Tibial nerve (tissue), 4 donors: ENCODE results near the gene GLRX.

Experiments used
- CTCF ChIP-seq, 5 experiments: fragments of 200-600 bp in 3 of 5; fragments of 450-650 bp in 2 of 5; sonication (generic) in 3 of 5; IDR thresholded peaks; one replicate each; pipeline ENCODE4 v1.5.1; 2016 to 2019; ENCODE audit warnings: antibody characterized with exemption in 5 of 5, mild to moderate bottlenecking in 3 of 5, moderate library complexity in 2 of 5
- EP300 ChIP-seq, 2 donors: sonication (generic); formaldehyde crosslinking; IDR thresholded peaks; one replicate each; pipeline ENCODE4 v1.6.1; 2017; ENCODE audit warnings: antibody characterized with exemption in 2 of 2, mild to moderate bottlenecking in 1 of 2
- POLR2A ChIP-seq, 2 donors: fragments of 450-650 bp; IDR thresholded peaks; one replicate each; pipeline ENCODE4 v1.6.1; 2017; ENCODE audit warnings: antibody characterized with exemption in 2 of 2, mild to moderate bottlenecking in 2 of 2, moderate library complexity in 2 of 2

- TF ChIP-seq EP300 (IDR thresholded peaks at IDR 0.05) (no peak), CTCF (IDR thresholded peaks at IDR 0.05) (no peak), POLR2A (IDR thresholded peaks at IDR 0.05) (no peak)
These were observed 10.1 kb upstream of the GLRX start for GRCh38 chr5:95832664-95833063.
